Activated naive CD8-positive, alpha-beta T cell (primary cell): ENCODE data around the gene XRRA1.
A peak's percentile ranks its signal among the peaks of the same experiment; 100 is the strongest.
"Not testable (repeated sequence)": the region's sequence is repeated elsewhere in the genome, so short reads cannot be mapped to it uniquely, and the experiment has no call there.

Experiments
- H3K27ac Mint-ChIP-seq: one replicate; pipeline ENCODE4 v1.8.0; 2021; ENCODE audit warnings: mixed read lengths
- H3K27me3 Mint-ChIP-seq: one replicate; pipeline ENCODE4 v1.8.0; 2021; ENCODE audit warnings: mixed read lengths
- H3K36me3 Mint-ChIP-seq: one replicate; pipeline ENCODE4 v1.8.0; 2021; ENCODE audit warnings: mixed read lengths
- H3K4me1 Mint-ChIP-seq: one replicate; pipeline ENCODE4 v1.8.0; 2021; ENCODE audit warnings: low read depth, mixed read lengths
- H3K4me3 Mint-ChIP-seq: one replicate; pipeline ENCODE4 v1.8.0; 2021; ENCODE audit warnings: mild to moderate bottlenecking, mixed read lengths
- H3K9me3 Mint-ChIP-seq: one replicate; pipeline ENCODE4 v1.8.0; 2021; ENCODE audit warnings: low read depth, mixed read lengths

Gene XRRA1

GRCh38 chr11:74948898-74949752 lies at the start of gene XRRA1, which contains the start of gene SPCS2:
Gene XRRA1 (minus strand): TSS chr11:74949091. CDS start chr11:74940878, 8,213 bp downstream.
Gene SPCS2 (plus strand): TSS chr11:74949266. CDS start chr11:74949286, 20 bp downstream.
- H3K27me3 Mint-ChIP-seq, result no peaks in the 10 kb centered on the region
- no peaks in the 10 kb centered on the region for H3K9me3 Mint-ChIP-seq
- H3K4me1 Mint-ChIP-seq, result peaks cover 52% of the 10 kb centered on the region
- H3K4me3 Mint-ChIP-seq, result peak within 1 kb of the TSS; percentile 99
- peaks cover 11% of the 10 kb centered on the region for H3K36me3 Mint-ChIP-seq
- H3K27ac Mint-ChIP-seq, result peak within 1 kb of the TSS; percentile 93

- no peak overlapping the region for H3K27ac Mint-ChIP-seq
- H3K4me1 Mint-ChIP-seq, result peaks cover 28% of the 10 kb centered on the region
- H3K4me3 Mint-ChIP-seq, result no peak overlapping the region
- H3K9me3 Mint-ChIP-seq, result no peaks in the 10 kb centered on the region
- no peaks in the 10 kb centered on the region for H3K27me3 Mint-ChIP-seq
- peaks cover 2% of the 10 kb centered on the region for H3K36me3 Mint-ChIP-seq
Measured at GRCh38 chr11:74992852-74993251, 44.0 kb upstream of the XRRA1 start.

- Mint-ChIP-seq H3K4me1 (peaks cover 28% of the 10 kb centered on the region), H3K27me3 (no peaks in the 10 kb centered on the region), H3K36me3 (peaks cover 2% of the 10 kb centered on the region), H3K4me3 (peak overlapping the region; percentile 93), H3K27ac (peak overlapping the region; percentile 13), H3K9me3 (no peaks in the 10 kb centered on the region)
Measured at GRCh38 chr11:74990941-74991340, 42.0 kb upstream of the XRRA1 start.

- not testable (repeated sequence) for H3K9me3 Mint-ChIP-seq, H3K27me3 Mint-ChIP-seq, H3K36me3 Mint-ChIP-seq
- peak overlapping the region; percentile 13 for H3K27ac Mint-ChIP-seq
- H3K4me3 Mint-ChIP-seq, result peak overlapping the region; percentile 93
- H3K4me1 Mint-ChIP-seq, result peaks cover 28% of the 10 kb centered on the region
Measured at GRCh38 chr11:74990150-74990549, 41.3 kb upstream of the XRRA1 start.

GRCh38 chr11:74989260-74989638 lies 40.4 kb upstream of the XRRA1 start:
- H3K9me3 Mint-ChIP-seq, result no peaks in the 10 kb centered on the region
- H3K4me3 Mint-ChIP-seq, result peak overlapping the region; percentile 93
- peaks cover 28% of the 10 kb centered on the region for H3K4me1 Mint-ChIP-seq
- no peaks in the 10 kb centered on the region for H3K27me3 Mint-ChIP-seq
- H3K27ac Mint-ChIP-seq, result peak overlapping the region; percentile 77
- no peaks in the 10 kb centered on the region for H3K36me3 Mint-ChIP-seq

- H3K4me1 Mint-ChIP-seq, result peaks cover 28% of the 10 kb centered on the region
- H3K27ac Mint-ChIP-seq, result peak within 1 kb of the TSS; percentile 80
- H3K27me3 Mint-ChIP-seq, result no peaks in the 10 kb centered on the region
- H3K9me3 Mint-ChIP-seq, result no peaks in the 10 kb centered on the region
- peak within 1 kb of the TSS; percentile 93 for H3K4me3 Mint-ChIP-seq
- H3K36me3 Mint-ChIP-seq, result no peaks in the 10 kb centered on the region
Measured at GRCh38 chr11:74988541-74989259, 39.8 kb upstream of the XRRA1 start, which contains the start of gene NEU3. Gene NEU3 (plus strand): TSS chr11:74988933. CDS start chr11:74989061, 128 bp downstream.

GRCh38 chr11:74984730-74985129 lies 35.8 kb upstream of the XRRA1 start:
- Mint-ChIP-seq H3K9me3 (no peaks in the 10 kb centered on the region), H3K27ac (no peak overlapping the region), H3K4me3 (no peak overlapping the region), H3K27me3 (no peaks in the 10 kb centered on the region), H3K4me1 (peaks cover 5% of the 10 kb centered on the region), H3K36me3 (peaks cover 8% of the 10 kb centered on the region)

GRCh38 chr11:74984070-74984469 lies 35.2 kb upstream of the XRRA1 start:
- H3K4me1 Mint-ChIP-seq, result no peaks in the 10 kb centered on the region
- H3K27ac Mint-ChIP-seq, result no peak overlapping the region
- H3K36me3 Mint-ChIP-seq, result peaks cover 8% of the 10 kb centered on the region
- H3K9me3 Mint-ChIP-seq, result no peaks in the 10 kb centered on the region
- H3K4me3 Mint-ChIP-seq, result no peak overlapping the region
- no peaks in the 10 kb centered on the region for H3K27me3 Mint-ChIP-seq

GRCh38 chr11:74981888-74982287 lies 33.0 kb upstream of the XRRA1 start:
- no peaks in the 10 kb centered on the region for H3K9me3 Mint-ChIP-seq
- peaks cover 10% of the 10 kb centered on the region for H3K36me3 Mint-ChIP-seq
- H3K27me3 Mint-ChIP-seq, result no peaks in the 10 kb centered on the region
- no peak overlapping the region for H3K27ac Mint-ChIP-seq
- H3K4me3 Mint-ChIP-seq, result no peak overlapping the region
- no peaks in the 10 kb centered on the region for H3K4me1 Mint-ChIP-seq

GRCh38 chr11:74980634-74981033 lies 31.7 kb upstream of the XRRA1 start:
- H3K36me3 Mint-ChIP-seq, result peaks cover 10% of the 10 kb centered on the region
- no peak overlapping the region for H3K27ac Mint-ChIP-seq
- no peaks in the 10 kb centered on the region for H3K9me3 Mint-ChIP-seq
- H3K4me3 Mint-ChIP-seq, result no peak overlapping the region
- H3K4me1 Mint-ChIP-seq, result no peaks in the 10 kb centered on the region
- H3K27me3 Mint-ChIP-seq, result no peaks in the 10 kb centered on the region

- H3K27me3 Mint-ChIP-seq, result no peaks in the 10 kb centered on the region
- peaks cover 20% of the 10 kb centered on the region for H3K36me3 Mint-ChIP-seq
- no peak overlapping the region for H3K27ac Mint-ChIP-seq
- H3K9me3 Mint-ChIP-seq, result no peaks in the 10 kb centered on the region
- H3K4me1 Mint-ChIP-seq, result no peaks in the 10 kb centered on the region
- H3K4me3 Mint-ChIP-seq, result no peak overlapping the region
Measured at GRCh38 chr11:74978041-74978440, 29.1 kb upstream of the XRRA1 start.

GRCh38 chr11:74971424-74971823 lies 22.5 kb upstream of the XRRA1 start:
- no peaks in the 10 kb centered on the region for H3K27me3 Mint-ChIP-seq
- no peaks in the 10 kb centered on the region for H3K4me1 Mint-ChIP-seq
- H3K9me3 Mint-ChIP-seq, result no peaks in the 10 kb centered on the region
- no peak overlapping the region for H3K27ac Mint-ChIP-seq
- H3K36me3 Mint-ChIP-seq, result peaks cover 16% of the 10 kb centered on the region
- no peak overlapping the region for H3K4me3 Mint-ChIP-seq

- no peak overlapping the region for H3K27ac Mint-ChIP-seq
- H3K4me1 Mint-ChIP-seq, result no peaks in the 10 kb centered on the region
- no peaks in the 10 kb centered on the region for H3K27me3 Mint-ChIP-seq
- H3K9me3 Mint-ChIP-seq, result no peaks in the 10 kb centered on the region
- H3K36me3 Mint-ChIP-seq, result peaks cover 16% of the 10 kb centered on the region
- no peak overlapping the region for H3K4me3 Mint-ChIP-seq
Measured at GRCh38 chr11:74970852-74971395, 22.0 kb upstream of the XRRA1 start.

GRCh38 chr11:74966651-74967050 lies 17.8 kb upstream of the XRRA1 start:
- no peaks in the 10 kb centered on the region for H3K27me3 Mint-ChIP-seq

GRCh38 chr11:74960128-74960527 lies 11.2 kb upstream of the XRRA1 start:
- not testable (repeated sequence) for H3K27me3 Mint-ChIP-seq, H3K4me3 Mint-ChIP-seq, H3K9me3 Mint-ChIP-seq, H3K36me3 Mint-ChIP-seq, H3K27ac Mint-ChIP-seq
- H3K4me1 Mint-ChIP-seq, result peaks cover 68% of the 10 kb centered on the region

More at GRCh38 chr11:74966651-74967050, 17.8 kb upstream of the XRRA1 start:
- Mint-ChIP-seq H3K4me1 (peaks cover 17% of the 10 kb centered on the region), H3K4me3 (no peak overlapping the region), H3K36me3 (peaks cover 8% of the 10 kb centered on the region), H3K9me3 (no peaks in the 10 kb centered on the region), H3K27ac (no peak overlapping the region)
